ENCODE data around the gene PRRG1. TPM values are rescaled to one million over a fixed set of nuclear protein-coding genes. Genes with fewer than 3 reads are reported as not detected.
"Not testable (repeated sequence)": the region's sequence is repeated elsewhere in the genome, so short reads cannot be mapped to it uniquely, and the experiment has no call there.

Gene PRRG1
- total and polyA plus RNA-seq, 2 donors (not counting 1 experiment from before 2014, with no cell fraction given), result 10.2 to 15.5 TPM

DNA sequence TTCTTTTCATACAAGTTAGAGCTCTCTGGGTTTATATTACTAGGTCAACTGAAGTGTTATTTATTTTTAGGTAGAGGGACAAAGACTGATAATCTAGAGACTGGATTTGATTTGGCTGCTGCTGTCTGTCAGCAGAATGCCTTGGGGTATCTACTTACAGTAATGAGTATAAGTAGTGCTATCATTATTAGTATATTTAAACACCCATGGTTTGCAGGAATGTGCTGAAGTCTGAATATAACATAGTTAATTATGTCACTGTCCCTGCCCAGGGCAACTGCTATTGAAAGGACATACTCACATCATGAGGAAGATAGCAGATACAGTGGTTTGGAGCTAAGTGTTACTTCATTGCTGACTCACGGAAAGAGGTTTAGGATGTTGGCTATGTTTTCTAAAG, 76.2 kb downstream of the PRRG1 start:
- H3K27ac ChIP-seq (ENCODE audit: insufficient read depth, low read length), result no peak overlapping the region

DNA sequence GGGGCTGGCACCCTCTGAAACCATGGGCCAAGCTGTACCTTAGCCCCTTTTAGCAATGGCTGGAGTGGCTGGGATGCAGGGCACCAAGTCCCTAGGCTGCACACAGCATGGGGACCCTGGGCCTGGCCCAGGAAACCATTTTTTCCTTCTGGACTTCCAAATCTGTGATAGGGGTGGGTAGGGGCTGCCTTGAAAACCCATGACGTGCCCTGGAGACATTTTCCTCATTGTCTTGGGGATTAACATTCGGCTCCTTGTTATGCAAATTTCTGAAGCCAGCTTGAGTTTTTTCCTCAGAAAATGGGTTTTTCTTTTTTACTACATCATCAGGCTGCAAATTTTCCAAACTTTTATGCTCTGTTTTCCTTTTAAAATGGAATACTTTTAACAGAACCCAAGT, 79.8 kb downstream of the PRRG1 start:
- not testable (repeated sequence) for H4K20me1 ChIP-seq (ENCODE audit: control insufficient read depth, extremely low read depth, insufficient read depth, low read length); H3K4me3 ChIP-seq (replicated peaks in 1 of 4; ENCODE audit: control extremely low read depth in 1 of 4, insufficient read depth in 1 of 4, low read depth in 3 of 4, low read length in 4 of 4); H3K36me3 ChIP-seq (ENCODE audit: control insufficient read depth, insufficient read depth, low read length); H3K9me3 ChIP-seq (ENCODE audit: control insufficient read depth, insufficient read depth, low read depth, low read length); H3K79me2 ChIP-seq (ENCODE audit: control insufficient read depth, insufficient read depth, low read length); H3K4me1 ChIP-seq (ENCODE audit: control insufficient read depth, extremely low read depth, insufficient read depth, low read length); H2AFZ ChIP-seq (ENCODE audit: low read length); H3K27me3 ChIP-seq (ENCODE audit: control insufficient read depth, insufficient read depth, low read length); H3K9ac ChIP-seq (ENCODE audit: insufficient read depth, low read length); DNase-seq (ENCODE audit: low read depth in 2 of 2); H3K4me2 ChIP-seq (ENCODE audit: extremely low read depth, insufficient read depth, low read length); H3K27ac ChIP-seq (ENCODE audit: insufficient read depth, low read length)

More for the DNA sequence above, 76.2 kb downstream of the PRRG1 start:
- no peak overlapping the region for H3K4me2 ChIP-seq (ENCODE audit: extremely low read depth, insufficient read depth, low read length)
- peak in 1 of 2 donors; percentile 30 for DNase-seq (ENCODE audit: low read depth in 2 of 2)
- TF ChIP-seq EZH2 (IDR thresholded peaks at IDR 0.05; ENCODE audit: low read length, missing control alignments), result no peak
- TF ChIP-seq, protein P1, sequence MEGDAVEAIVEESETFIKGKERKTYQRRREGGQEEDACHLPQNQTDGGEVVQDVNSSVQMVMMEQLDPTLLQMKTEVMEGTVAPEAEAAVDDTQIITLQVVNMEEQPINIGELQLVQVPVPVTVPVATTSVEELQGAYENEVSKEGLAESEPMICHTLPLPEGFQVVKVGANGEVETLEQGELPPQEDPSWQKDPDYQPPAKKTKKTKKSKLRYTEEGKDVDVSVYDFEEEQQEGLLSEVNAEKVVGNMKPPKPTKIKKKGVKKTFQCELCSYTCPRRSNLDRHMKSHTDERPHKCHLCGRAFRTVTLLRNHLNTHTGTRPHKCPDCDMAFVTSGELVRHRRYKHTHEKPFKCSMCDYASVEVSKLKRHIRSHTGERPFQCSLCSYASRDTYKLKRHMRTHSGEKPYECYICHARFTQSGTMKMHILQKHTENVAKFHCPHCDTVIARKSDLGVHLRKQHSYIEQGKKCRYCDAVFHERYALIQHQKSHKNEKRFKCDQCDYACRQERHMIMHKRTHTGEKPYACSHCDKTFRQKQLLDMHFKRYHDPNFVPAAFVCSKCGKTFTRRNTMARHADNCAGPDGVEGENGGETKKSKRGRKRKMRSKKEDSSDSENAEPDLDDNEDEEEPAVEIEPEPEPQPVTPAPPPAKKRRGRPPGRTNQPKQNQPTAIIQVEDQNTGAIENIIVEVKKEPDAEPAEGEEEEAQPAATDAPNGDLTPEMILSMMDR (conservative IDR thresholded peaks at IDR 0.05 in 1 of 2, IDR thresholded peaks at IDR 0.05 in 1 of 2; ENCODE audit: low read depth in 1 of 2, low read length in 2 of 2), result no peak
- no peak overlapping the region for H3K9ac ChIP-seq (ENCODE audit: insufficient read depth, low read length)
- H3K4me3 ChIP-seq (replicated peaks in 1 of 4; ENCODE audit: control extremely low read depth in 1 of 4, insufficient read depth in 1 of 4, low read depth in 3 of 4, low read length in 4 of 4), result no peak overlapping the region
- H3K9me3 ChIP-seq (ENCODE audit: control insufficient read depth, insufficient read depth, low read depth, low read length), result no peaks in the 10 kb centered on the region
- no peaks in the 10 kb centered on the region for H3K4me1 ChIP-seq (ENCODE audit: control insufficient read depth, extremely low read depth, insufficient read depth, low read length)
- H4K20me1 ChIP-seq (ENCODE audit: control insufficient read depth, extremely low read depth, insufficient read depth, low read length), result no peaks in the 10 kb centered on the region
- H3K27me3 ChIP-seq (ENCODE audit: control insufficient read depth, insufficient read depth, low read length), result no peaks in the 10 kb centered on the region
- no peaks in the 10 kb centered on the region for H3K36me3 ChIP-seq (ENCODE audit: control insufficient read depth, insufficient read depth, low read length)
- H3K79me2 ChIP-seq (ENCODE audit: control insufficient read depth, insufficient read depth, low read length), result no peaks in the 10 kb centered on the region
- H2AFZ ChIP-seq (ENCODE audit: low read length), result no peak overlapping the region

- no peaks in the 10 kb centered on the region for H3K27me3 ChIP-seq (ENCODE audit: control insufficient read depth, insufficient read depth, low read length)
- no peaks in the 10 kb centered on the region for H3K79me2 ChIP-seq (ENCODE audit: control insufficient read depth, insufficient read depth, low read length)
- H3K4me1 ChIP-seq (ENCODE audit: control insufficient read depth, extremely low read depth, insufficient read depth, low read length), result no peaks in the 10 kb centered on the region
- no peak overlapping the region for H3K27ac ChIP-seq (ENCODE audit: insufficient read depth, low read length)
- no peak overlapping the region for H3K4me2 ChIP-seq (ENCODE audit: extremely low read depth, insufficient read depth, low read length)
- DNase-seq (ENCODE audit: low read depth in 2 of 2), result peak in 1 of 2 donors; percentile 1
- H4K20me1 ChIP-seq (ENCODE audit: control insufficient read depth, extremely low read depth, insufficient read depth, low read length), result no peaks in the 10 kb centered on the region
- no peak overlapping the region for H3K4me3 ChIP-seq (replicated peaks in 1 of 4; ENCODE audit: control extremely low read depth in 1 of 4, insufficient read depth in 1 of 4, low read depth in 3 of 4, low read length in 4 of 4)
- no peak overlapping the region for H3K9ac ChIP-seq (ENCODE audit: insufficient read depth, low read length)
- H3K9me3 ChIP-seq (ENCODE audit: control insufficient read depth, insufficient read depth, low read depth, low read length), result no peaks in the 10 kb centered on the region
- H2AFZ ChIP-seq (ENCODE audit: low read length), result no peak overlapping the region
- TF ChIP-seq EZH2 (IDR thresholded peaks at IDR 0.05; ENCODE audit: low read length, missing control alignments), result no peak
- TF ChIP-seq, protein P1 (conservative IDR thresholded peaks at IDR 0.05 in 1 of 2, IDR thresholded peaks at IDR 0.05 in 1 of 2; ENCODE audit: low read depth in 1 of 2, low read length in 2 of 2), result peak in 1 of 2 donors; percentile 2
- H3K36me3 ChIP-seq (ENCODE audit: control insufficient read depth, insufficient read depth, low read length), result no peaks in the 10 kb centered on the region
Observed at GRCh38 chrX:37434362-37434761, 85.2 kb downstream of the PRRG1 start.

All from fibroblast of lung (primary cell).